GM12878 (cell line): ENCODE measurements around the gene MYO1E. TPM values are rescaled to one million over a fixed set of nuclear protein-coding genes. Genes with fewer than 3 reads are reported as not detected.

Experiments used
- ATAC-seq: fragments of 200-7000 bp; cut with Tn5 transposase; 3 replicates; pipeline ENCODE4 v1.9.1; 2020; ENCODE audit warnings: mild to moderate bottlenecking, moderate library complexity
- BruUV-seq: library from RNA; stranded (reverse); fragments of 400-500 nt; replicated peaks from 2 replicates; lab custom pipeline; 2021; lab: Mats Ljungman, UMichigan
- CTCF ChIA-PET: fragments of 300-600 bp; sonication (Branson Sonifier 250); formaldehyde crosslinking; extraction: SDS; loops from one replicate; lab custom pipeline; 2021; ENCODE audit warnings: inconsistent platforms; lab: Yijun Ruan, JAX
- POLR2A ChIA-PET: fragments of 350-600 bp; formaldehyde crosslinking; extraction: SDS; loops from one replicate; lab custom pipeline; 2021; ENCODE audit warnings: inconsistent platforms; lab: Charles Lee
- RAD21 ChIA-PET: fragments of 300-600 bp; sonication (Branson Sonifier 250); formaldehyde crosslinking; loops from one replicate; lab custom pipeline; 2023; ENCODE audit warnings: antibody characterized with exemption; ENCODE audit not compliant: unreplicated experiment; lab: Charles Lee
- SMC1A ChIA-PET: fragments of 300-600 bp; sonication (Branson Sonifier 250); formaldehyde crosslinking; loops from one replicate; lab custom pipeline; 2023; ENCODE audit not compliant: unreplicated experiment, uncharacterized antibody; lab: Charles Lee
- DNase-seq: peaks from one replicate; pipeline ENCODE4 v3.0.0-alpha.2; 2011; ENCODE audit warnings: low read depth, low spot score
- FAIRE-seq: peaks from 3 replicates; lab custom pipeline; 2011; peaks lifted over from hg19 to GRCh38; lab: Jason Lieb, UNC
- H2AFZ ChIP-seq: 2 replicates; pipeline ENCODE4 v1.6.0; 2011; ENCODE audit warnings: low read depth, low read length, control low read depth; ENCODE audit not compliant: control insufficient read depth
- H3K27ac ChIP-seq: 2 replicates; pipeline ENCODE4 v1.5.1; 2011; ENCODE audit warnings: control low read depth; ENCODE audit not compliant: control insufficient read depth, insufficient read depth
- H3K27me3 ChIP-seq, 2 experiments: replicated peaks in 1 of 2; 2 replicates each; pipeline versions ENCODE4 v1.6.0 to v1.6.1; 2011; ENCODE audit warnings: low read length in 1 of 2; ENCODE audit not compliant: control insufficient read depth in 2 of 2, insufficient read depth in 2 of 2
- H3K36me3 ChIP-seq, 2 experiments: 2 replicates each; pipeline ENCODE4 v1.5.1; 2011; ENCODE audit warnings: low read length in 1 of 2; ENCODE audit not compliant: control insufficient read depth in 2 of 2, insufficient read depth in 2 of 2
- H3K4me1 ChIP-seq: 2 replicates; pipeline ENCODE4 v1.6.1; 2011; ENCODE audit warnings: mild to moderate bottlenecking, low read length, moderate library complexity, mixed read lengths; ENCODE audit not compliant: control insufficient read depth, insufficient read depth
- H3K4me2 ChIP-seq: 2 replicates; pipeline ENCODE4 v1.6.0; 2011; ENCODE audit warnings: control low read depth; ENCODE audit not compliant: control insufficient read depth, insufficient read depth
- H3K4me3 ChIP-seq: fragments of 200-600 bp; sonication (generic); 2 replicates; pipeline ENCODE4 v1.5.1; 2016
- H3K79me2 ChIP-seq: 2 replicates; pipeline ENCODE4 v1.6.0; 2011; ENCODE audit warnings: low read length; ENCODE audit not compliant: control insufficient read depth, insufficient read depth
- H3K9ac ChIP-seq: 2 replicates; pipeline ENCODE4 v1.8.0; 2011; ENCODE audit warnings: low read length, control low read depth, mixed read lengths; ENCODE audit not compliant: control insufficient read depth, insufficient read depth
- H3K9me3 ChIP-seq: replicated peaks from 3 replicates; pipeline ENCODE4 v1.5.1; 2011; ENCODE audit warnings: mild to moderate bottlenecking, low read length; ENCODE audit not compliant: control insufficient read depth, insufficient read depth
- H4K20me1 ChIP-seq: 2 replicates; pipeline ENCODE4 v1.6.0; 2011; ENCODE audit not compliant: control insufficient read depth, insufficient read depth
- ASH2L ChIP-seq: fragments of 300-600, 200-600 bp; sonication (generic); IDR thresholded peaks from 2 replicates; pipeline ENCODE4 v1.6.1; 2017; ENCODE audit warnings: low read depth, mild to moderate bottlenecking, borderline replicate concordance
- ATF7 ChIP-seq: fragments of 450-650 bp; IDR thresholded peaks from 2 replicates; pipeline ENCODE4 v1.6.1; 2016; ENCODE audit warnings: low read depth, mild to moderate bottlenecking
- POLR2A ChIP-seq: IDR thresholded peaks from 2 replicates; pipeline ENCODE4 v1.6.1; 2011; ENCODE audit warnings: low read depth, mild to moderate bottlenecking, low read length
- WGBS: methylation state at CpG from one replicate; pipeline ENCODE4 v1.1.6; 2016; ENCODE audit warnings: low lambda C conversion rate; ENCODE audit not compliant: insufficient replicate concordance, insufficient coverage; ENCODE audit errors: missing lambda C conversion rate; 5-methylcytosine and 5-hydroxymethylcytosine counted together
- in situ Hi-C: fragments of 300-500 bp; cut with MboI; formaldehyde crosslinking; loops from 9 replicates; pipeline ENCODE4 v1.14.3; 2018; ENCODE audit warnings: mixed read lengths
- intact Hi-C: fragments of 100-400 bp; cut with micrococcal nuclease; formaldehyde crosslinking; loops from one replicate; pipeline ENCODE4 v1.14.2; 2022; ENCODE audit not compliant: unreplicated experiment
- polyA plus RNA-seq, 11 experiments: library from polyadenylated mRNA; depleted of rRNA in 4 of 11; unstranded in 6 of 11; stranded (reverse) in 5 of 11; fragments of >200 nt; fragmentation: Nextera tagmentation in 4 of 11; fragmentation: Illumina TruSeq in 1 of 11; extraction: Ambion mirVana in 4 of 11; extraction: Trizol in 1 of 11; gene quantifications; 1 replicate in 1 of 11; 2 replicates in 10 of 11; pipeline versions ENCODE4 v1.2.1 to v1.2.3, GENCODE V29; 2011 to 2016; ENCODE audit warnings: inconsistent platforms in 2 of 11, missing spikeins in 2 of 11, low read depth in 1 of 11
- total RNA-seq, 4 experiments: library from RNA; depleted of rRNA in 3 of 4; stranded (reverse); fragments of >200 nt in 3 of 4; fragmentation: Illumina TruSeq in 1 of 4; extraction: Trizol in 1 of 4; gene quantifications; 2 replicates each; pipeline versions ENCODE4 v1.2.1 to v1.2.3, GENCODE V29; 2013 to 2021
- TF ChIP-seq, protein P1 (sequence below): fragments of 450-650 bp; IDR thresholded peaks from 2 replicates; pipeline ENCODE4 v1.6.1; 2016; ENCODE audit warnings: mild to moderate bottlenecking, moderate library complexity, borderline replicate concordance
- TF ChIP-seq, protein P2 (sequence below): IDR thresholded peaks from 2 replicates; pipeline ENCODE4 v1.6.1; 2012; ENCODE audit warnings: low read depth, low read length, improper control_type of control experiment

The MYO1E gene
- total and polyA plus RNA-seq, 10 of the 15 experiments (the other 5 are each of a cell fraction or from before 2014, with no cell fraction given), result 10.3 to 266 (median 64.9) TPM

DNA sequence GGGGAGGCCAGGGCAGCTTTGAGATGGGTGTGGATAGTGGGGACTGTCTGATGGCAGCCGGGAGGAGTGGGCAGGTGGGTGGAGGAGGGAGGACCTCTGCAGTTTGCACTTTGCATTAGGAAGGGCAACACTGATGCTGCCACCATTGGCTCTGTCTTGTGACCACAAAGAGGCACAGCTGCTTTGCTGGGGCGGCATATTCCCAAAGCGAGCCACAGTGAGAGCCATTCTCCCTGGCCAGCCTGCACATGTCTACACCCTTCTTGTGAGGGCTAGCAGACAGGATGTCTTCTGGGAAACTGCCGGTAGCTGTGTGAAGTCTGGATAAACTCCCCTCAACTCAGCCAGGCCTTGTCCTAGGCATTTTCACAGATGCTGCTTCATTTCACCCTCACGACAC lies 229.4 kb downstream of the MYO1E start (continued):
- TF ChIP-seq, protein P1, sequence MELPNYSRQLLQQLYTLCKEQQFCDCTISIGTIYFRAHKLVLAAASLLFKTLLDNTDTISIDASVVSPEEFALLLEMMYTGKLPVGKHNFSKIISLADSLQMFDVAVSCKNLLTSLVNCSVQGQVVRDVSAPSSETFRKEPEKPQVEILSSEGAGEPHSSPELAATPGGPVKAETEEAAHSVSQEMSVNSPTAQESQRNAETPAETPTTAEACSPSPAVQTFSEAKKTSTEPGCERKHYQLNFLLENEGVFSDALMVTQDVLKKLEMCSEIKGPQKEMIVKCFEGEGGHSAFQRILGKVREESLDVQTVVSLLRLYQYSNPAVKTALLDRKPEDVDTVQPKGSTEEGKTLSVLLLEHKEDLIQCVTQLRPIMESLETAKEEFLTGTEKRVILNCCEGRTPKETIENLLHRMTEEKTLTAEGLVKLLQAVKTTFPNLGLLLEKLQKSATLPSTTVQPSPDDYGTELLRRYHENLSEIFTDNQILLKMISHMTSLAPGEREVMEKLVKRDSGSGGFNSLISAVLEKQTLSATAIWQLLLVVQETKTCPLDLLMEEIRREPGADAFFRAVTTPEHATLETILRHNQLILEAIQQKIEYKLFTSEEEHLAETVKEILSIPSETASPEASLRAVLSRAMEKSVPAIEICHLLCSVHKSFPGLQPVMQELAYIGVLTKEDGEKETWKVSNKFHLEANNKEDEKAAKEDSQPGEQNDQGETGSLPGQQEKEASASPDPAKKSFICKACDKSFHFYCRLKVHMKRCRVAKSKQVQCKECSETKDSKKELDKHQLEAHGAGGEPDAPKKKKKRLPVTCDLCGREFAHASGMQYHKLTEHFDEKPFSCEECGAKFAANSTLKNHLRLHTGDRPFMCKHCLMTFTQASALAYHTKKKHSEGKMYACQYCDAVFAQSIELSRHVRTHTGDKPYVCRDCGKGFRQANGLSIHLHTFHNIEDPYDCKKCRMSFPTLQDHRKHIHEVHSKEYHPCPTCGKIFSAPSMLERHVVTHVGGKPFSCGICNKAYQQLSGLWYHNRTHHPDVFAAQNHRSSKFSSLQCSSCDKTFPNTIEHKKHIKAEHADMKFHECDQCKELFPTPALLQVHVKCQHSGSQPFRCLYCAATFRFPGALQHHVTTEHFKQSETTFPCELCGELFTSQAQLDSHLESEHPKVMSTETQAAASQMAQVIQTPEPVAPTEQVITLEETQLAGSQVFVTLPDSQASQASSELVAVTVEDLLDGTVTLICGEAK, result no peak

DNA sequence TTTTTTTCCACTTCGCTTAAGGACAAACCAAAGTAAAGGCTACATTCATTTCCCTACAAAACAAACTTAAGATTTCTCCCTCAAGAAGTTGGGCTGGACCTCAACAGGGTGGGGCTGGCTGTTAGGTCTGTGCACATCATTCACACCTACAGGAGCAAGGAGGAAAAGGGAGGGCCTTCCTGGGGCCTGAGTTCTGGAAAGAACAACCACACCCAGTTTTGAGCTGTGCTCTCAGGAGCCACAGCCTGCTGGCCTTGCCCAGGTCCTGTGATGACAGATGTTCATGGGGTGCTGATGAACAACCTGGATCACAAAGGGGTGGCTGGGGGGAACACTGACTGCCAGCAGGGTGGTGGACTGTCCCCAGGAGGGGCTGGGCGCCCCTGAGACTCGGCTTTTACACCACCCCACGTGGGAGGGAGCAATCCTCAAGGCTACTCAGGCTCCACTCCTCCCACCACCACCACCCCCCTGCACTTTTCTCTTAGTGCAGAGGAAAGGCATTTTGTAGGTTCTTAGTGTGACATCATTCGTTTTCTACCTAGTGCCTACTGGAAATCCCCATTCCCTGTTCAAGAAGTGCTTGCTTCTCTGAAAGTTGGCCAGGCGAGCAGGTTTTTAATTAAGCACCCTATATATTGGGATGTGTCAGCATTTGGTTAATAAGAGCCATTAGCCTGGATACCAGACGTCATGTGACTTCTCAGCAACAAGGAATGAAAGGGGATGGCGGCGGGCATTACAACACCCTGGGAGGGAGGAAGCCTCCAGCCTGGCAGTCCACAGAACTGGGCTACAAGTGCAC lies 232.0 kb downstream of the MYO1E start:
- H2AFZ ChIP-seq, result no peak overlapping the region
- peaks cover 6% of the 10 kb centered on the region for H3K4me1 ChIP-seq
- FAIRE-seq (no peak), ATAC-seq (peak; percentile 56), DNase-seq (no peak)
- no peak overlapping the region for H3K27ac ChIP-seq
- peak; percentile 31; the same call in 1 of the 2 replicates for TF ChIP-seq POLR2A
- TF ChIP-seq ASH2L, result no peak
- TF ChIP-seq, protein P2, sequence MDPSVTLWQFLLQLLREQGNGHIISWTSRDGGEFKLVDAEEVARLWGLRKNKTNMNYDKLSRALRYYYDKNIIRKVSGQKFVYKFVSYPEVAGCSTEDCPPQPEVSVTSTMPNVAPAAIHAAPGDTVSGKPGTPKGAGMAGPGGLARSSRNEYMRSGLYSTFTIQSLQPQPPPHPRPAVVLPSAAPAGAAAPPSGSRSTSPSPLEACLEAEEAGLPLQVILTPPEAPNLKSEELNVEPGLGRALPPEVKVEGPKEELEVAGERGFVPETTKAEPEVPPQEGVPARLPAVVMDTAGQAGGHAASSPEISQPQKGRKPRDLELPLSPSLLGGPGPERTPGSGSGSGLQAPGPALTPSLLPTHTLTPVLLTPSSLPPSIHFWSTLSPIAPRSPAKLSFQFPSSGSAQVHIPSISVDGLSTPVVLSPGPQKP, result no peak
- peak; percentile 52 for TF ChIP-seq ATF7
- BruUV-seq, result no TSS peak
- H4K20me1 ChIP-seq, result no peaks in the 10 kb centered on the region
- 69% methylated on average over 9 of the region's 9 CpGs for WGBS
- no peaks in the 10 kb centered on the region for H3K9me3 ChIP-seq
- intact Hi-C loops, result loop anchor here (5.0 kb wide), 1 partner anchor 352 kb away; no protein-coding TSS in a partner anchor
- H3K27me3 ChIP-seq, result no peaks in the 10 kb centered on the region
- ChIA-PET CTCF (interaction anchor here (1.0 kb wide), 1 partner anchor 389 kb away, joined by 3 read pairs; no protein-coding TSS in a partner anchor), SMC1A (no interaction called here), RAD21 (interaction anchor here (1.7 kb wide), 1 partner anchor 161 kb away, joined by 5 read pairs; no protein-coding TSS in a partner anchor), POLR2A (no interaction called here)
- peaks cover 23 to 38% of the 10 kb centered on the region in 2 experiments for H3K36me3 ChIP-seq
- H3K4me3 ChIP-seq, result no peak overlapping the region
- in situ Hi-C loops, result no loop called here
- no peak overlapping the region for H3K4me2 ChIP-seq
- H3K79me2 ChIP-seq, result no peaks in the 10 kb centered on the region
- H3K9ac ChIP-seq, result no peak overlapping the region
